Right ventricle myocardium inferior (tissue), 1 donor: Measurements from ENCODE around the gene ENKD1. TPM values are rescaled to one million over a fixed set of nuclear protein-coding genes. Genes with fewer than 3 reads are reported as not detected.
A peak's percentile ranks its signal among the peaks of the same experiment; 100 is the strongest.

ENCODE experiments used
- ATAC-seq: fragments of 200-7000 bp; cut with Tn5 transposase; one replicate; pipeline ENCODE4 v1.9.1; 2020; ENCODE audit warnings: mild to moderate bottlenecking, moderate library complexity
- DNase-seq: peaks from one replicate; pipeline ENCODE4 v3.0.0; 2021; ENCODE audit errors: missing footprints
- intact Hi-C: fragments of 100-400 bp; cut with DNase I; formaldehyde crosslinking; loops from one replicate; pipeline ENCODE4 v1.11.0; 2022
- total RNA-seq: library from RNA; stranded (reverse); fragmentation: NEBNext Ultra II Directional; extraction: Animal tissue kit (Norgen Biotek cat#: 25700); gene quantifications from one replicate; pipeline ENCODE4 v1.2.1, GENCODE V29; 2021
- donor health status: DM: no; HTN: yes; CAD: no; lungs with severe emphysema.

Gene ENKD1
- total RNA-seq, 1 donor from 2014 or later, result 9.9 TPM

DNA sequence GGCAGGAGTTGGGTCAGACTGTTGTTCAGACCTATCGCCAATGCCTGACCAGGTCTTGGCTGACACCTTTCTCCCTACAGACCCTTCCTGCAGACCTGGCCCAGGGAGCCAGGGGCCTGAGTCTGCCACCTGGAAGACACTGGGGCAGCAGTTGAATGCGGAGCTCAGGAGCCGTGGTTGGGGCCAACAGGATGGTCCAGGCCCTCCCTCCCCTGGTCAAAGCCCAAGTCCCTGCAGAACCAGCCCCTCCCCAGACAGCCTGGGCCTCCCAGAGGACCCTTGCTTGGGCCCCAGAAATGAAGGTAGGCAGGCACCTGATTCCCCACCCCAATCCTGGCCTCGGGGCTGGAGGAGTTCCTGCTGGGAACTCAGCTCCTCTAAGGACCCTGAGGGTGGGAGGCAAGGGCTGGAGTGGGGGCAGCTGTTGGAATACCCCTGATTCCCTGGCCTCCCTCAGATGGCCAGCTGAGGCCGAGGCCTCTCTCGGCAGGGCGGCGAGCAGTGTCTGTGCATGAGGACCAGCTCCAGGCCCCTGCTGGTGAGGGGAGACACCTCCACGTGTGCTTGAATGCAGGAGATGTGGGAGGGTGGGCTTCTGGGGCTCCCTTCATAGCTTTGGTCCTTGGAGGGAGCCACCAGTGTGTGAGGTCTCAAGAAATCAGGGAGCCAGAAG is 10.1 kb downstream of the ENKD1 start:
- no peak for ATAC-seq
- no peak for DNase-seq
- intact Hi-C loops, result no loop called here

DNA sequence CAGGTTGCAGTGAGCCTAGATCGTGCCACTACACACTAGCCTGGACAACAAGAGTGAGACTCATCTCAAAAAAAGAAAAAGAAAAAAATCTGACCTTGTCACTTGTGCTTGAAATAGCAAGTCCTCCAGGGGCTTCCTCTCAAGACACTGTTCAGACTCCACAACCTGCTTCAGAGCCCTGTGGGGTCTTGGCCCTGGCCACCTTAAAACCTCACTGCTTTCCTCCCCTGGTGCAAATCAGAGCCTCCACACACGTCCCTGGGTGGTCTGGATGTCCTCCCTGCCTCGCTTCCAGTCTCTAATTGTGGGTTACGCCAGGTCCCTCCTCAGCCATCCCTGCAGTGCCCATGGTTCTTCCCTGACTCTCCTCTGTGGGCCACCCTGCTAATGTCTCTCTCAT is 11.2 kb downstream of the ENKD1 start:
- peak; percentile 30 for DNase-seq
- ATAC-seq, result no peak
- intact Hi-C loops, result no loop called here

DNA sequence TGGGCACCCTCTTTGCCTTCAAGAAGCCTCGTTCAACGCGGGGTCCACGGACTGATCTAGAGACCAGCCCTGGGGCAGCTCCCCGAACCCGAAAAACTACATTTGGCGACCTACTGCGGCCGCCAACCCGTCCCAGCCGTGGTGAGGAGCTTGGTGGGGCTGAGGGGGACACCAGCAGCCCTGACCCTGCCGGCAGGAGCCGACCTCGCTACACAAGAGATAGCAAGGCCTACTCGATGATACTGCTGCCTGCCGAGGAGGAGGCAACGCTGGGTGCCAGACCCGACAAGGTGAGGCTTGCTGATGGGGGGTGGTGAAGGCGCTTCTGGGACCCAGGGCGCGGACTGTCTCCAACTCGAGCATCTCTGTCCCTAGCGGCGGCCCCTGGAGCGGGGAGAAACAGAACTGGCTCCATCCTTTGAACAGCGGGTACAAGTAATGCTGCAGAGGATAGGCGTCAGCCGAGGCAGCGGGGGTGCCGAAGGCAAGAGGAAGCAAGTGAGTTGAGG is 12.1 kb downstream of the ENKD1 start:
- intact Hi-C loops, result no loop called here
- no peak for ATAC-seq
- peak; percentile 59 for DNase-seq

DNA sequence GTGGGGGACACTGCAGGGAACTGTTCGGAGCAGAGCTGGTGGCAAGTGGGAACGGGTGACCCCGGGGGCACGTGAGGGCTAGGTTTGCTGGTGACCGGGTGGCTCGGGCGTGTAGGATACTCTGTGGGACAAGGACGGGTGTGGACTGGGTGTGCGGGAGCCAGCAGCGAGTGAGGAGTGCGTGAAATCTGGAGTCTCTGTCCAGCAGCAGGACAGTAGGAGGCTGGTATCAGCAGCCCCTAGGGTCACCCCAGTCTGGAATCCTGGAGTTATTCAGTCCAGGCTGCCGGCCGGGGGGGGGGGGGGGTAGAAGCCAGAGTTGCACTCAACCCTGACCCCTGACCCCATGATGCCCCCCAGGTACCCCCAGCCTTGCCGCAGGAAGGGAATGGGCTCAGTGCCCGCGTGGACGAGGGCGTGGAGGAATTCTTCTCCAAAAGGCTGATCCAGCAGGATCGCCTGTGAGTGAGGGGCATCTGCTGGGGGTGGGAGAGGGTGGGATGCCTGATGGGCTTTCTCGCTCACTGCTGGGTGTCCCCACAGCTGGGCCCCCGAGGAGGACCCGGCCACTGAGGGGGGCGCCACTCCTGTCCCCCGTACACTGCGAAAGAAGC is 12.7 kb downstream of the ENKD1 start:
- DNase-seq (peak; percentile 25), ATAC-seq (no peak)
- intact Hi-C loops, result no loop called here

DNA sequence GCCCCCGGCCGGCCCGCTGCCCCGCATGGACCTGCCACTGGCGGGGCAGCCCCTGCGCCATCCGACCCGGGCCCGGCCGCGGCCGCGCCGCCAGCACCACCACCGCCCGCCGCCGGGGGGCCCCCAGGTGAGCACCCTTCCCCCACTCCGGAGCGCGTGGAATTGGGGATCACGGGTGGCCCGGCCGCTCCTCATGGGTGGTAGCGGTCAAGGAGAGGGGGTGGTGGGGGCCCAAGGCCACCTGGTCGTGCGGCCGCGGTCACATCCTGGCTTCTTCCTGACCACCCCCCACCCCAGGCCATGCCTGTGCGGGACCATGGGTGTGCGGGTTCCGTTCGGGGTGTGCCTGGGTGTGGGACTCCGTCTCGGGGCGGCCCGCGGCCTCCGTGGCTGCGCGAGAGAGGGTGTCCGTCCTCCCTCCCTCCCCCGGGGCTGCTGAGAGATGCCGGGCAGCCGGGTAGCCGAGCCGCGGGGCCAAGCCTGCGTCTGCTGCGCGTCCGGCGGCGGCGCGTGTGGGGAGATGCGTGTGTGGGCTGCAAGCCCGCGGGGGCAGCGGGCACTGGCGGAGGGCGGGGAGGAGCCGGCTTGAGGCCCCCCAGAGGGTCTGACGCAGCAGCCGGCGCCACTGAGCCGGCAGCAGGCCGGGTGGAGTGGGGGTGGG is 13.3 kb downstream of the ENKD1 start:
- DNase-seq (peak; percentile 27), ATAC-seq (no peak)
- intact Hi-C loops, result no loop called here

DNA sequence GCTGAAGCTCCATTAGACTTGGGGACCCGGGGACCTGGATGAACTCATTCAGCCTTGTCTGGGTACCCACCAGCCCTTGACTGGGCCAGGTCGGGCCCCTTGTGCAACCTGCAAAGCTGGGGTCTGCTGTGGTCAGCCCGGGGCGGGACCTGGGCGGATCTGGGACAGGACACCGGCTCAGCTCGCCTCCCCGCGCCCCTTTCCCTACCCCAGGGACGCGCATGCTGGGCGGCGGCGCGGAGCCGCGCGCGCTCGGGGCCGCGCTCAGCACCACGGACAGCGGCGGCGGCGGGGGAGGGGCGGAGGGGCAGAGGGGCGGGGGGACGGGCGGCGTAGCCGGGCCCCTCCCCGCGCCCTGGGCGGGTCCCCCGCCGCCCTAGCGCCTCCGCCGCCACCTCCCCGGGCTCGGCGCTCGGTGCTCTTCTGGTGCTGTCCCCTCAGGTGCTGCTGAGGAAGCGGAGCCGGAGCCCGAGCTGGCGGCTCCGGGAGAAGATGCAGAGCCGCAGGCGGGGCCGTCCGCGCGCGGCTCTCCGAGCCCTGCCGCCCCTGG is 13.9 kb downstream of the ENKD1 start:
- DNase-seq, result peak; percentile 25
- intact Hi-C loops, result no loop called here
- no peak for ATAC-seq

DNA sequence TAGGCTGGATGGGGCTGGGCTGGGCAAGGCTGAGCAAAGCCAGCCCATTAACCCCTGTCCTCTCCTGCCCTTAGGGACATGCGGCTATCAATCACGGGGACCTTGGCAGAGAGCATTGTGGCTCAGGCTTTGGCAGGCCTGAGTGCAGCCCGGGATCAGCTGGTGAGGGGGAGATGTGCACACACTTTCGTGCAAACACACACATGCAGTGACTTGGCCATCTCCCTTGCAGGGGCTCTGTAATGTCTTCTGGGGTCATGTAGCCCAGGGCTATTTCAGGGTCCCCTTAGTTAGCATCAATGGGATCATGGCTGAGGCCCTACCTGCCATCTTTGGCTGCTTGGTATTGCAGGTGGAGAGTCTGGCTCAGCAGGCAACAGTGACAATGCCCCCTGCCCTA is 14.7 kb downstream of the ENKD1 start:
- ATAC-seq (no peak), DNase-seq (no peak)
- intact Hi-C loops, result no loop called here

DNA sequence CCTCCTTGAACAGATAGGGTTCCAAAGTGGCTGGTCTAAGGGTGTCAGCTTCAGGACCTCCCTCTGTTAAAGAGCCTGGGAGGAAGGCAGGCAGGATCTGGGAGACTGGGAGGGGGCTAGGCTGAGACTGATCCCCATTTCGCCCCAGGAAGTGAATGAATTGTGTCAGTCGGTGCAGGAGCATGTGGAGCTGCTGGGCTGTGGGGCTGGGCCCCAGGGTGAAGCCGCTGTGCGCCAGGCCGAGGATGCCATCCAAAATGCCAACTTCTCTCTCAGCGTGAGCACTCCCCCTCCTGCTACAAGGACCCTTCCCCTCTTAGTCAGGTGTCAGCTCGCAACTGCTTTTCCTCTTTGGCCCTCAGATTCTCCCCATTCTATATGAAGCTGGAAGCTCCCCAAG is 15.5 kb downstream of the ENKD1 start:
- intact Hi-C loops, result no loop called here
- DNase-seq, result no peak
- ATAC-seq, result no peak

DNA sequence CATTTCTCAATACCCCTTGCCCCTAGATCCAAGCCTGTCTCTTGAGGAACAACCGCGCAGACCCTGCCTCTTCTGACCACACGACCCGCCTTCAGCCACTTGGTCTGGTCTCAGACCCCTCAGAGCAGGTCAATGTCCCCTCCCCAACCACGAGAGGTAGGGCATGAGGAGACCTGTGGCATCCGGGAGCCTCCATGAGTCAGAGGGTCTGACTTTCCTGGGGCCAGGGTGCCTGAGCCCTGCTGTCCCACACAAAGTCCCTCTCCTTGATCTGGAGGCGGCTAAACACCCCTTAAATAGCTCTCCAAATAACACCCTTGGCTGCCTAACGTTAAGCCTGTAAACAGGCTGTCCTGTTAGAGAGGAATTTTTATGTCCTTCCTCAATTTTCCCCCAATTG is 16.5 kb downstream of the ENKD1 start:
- intact Hi-C loops, result no loop called here
- ATAC-seq (no peak), DNase-seq (no peak)

DNA sequence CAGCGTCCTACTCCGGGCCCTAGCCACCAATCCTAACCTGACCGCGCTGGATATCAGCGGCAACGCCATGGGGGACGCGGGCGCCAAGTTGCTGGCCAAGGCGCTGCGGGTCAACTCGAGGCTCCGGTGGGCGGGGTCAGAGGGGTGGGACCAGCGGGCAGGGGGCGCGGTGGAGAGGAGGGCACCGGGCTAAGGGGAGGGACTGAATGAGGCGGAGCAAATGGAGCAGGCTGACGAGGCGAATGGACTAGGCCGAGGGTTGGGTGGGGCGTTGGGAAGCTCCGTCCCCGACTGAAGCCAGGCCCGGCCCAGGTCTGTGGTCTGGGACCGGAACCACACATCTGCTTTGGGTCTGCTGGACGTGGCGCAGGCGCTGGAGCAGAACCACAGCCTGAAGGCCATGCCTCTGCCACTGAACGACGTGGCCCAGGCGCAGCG is 17.0 kb downstream of the ENKD1 start:
- intact Hi-C loops, result no loop called here
- DNase-seq (no peak), ATAC-seq (no peak)

DNA sequence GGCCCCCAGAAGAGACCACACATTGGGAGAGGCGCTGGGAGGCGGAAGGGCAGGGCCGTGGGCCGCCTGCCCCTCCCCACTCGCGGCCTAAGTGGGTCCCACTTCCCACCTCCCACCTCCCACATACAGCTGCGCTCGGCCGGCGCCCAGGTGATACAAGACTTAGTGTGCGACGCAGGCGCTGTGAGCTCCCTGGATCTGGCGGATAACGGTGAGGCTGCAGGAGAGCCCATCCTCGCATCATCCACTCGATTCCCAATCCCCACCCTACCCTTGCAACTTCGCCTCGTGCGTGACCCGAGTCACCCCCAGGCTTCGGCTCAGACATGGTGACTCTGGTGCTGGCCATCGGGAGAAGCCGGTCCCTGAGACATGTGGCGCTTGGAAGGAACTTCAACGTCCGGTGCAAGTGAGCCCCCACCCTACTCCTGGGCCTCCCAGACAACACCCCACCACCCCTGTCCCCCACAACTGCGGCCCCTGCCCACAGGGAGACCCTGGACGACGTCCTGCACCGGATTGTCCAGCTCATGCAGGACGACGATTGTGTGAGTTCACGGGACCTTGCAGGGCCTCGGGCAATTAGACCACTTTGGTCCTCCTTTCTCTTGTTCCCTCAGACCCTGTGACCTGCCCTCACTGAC is 17.7 kb downstream of the ENKD1 start:
- DNase-seq (no peak), ATAC-seq (no peak)
- intact Hi-C loops, result no loop called here

DNA sequence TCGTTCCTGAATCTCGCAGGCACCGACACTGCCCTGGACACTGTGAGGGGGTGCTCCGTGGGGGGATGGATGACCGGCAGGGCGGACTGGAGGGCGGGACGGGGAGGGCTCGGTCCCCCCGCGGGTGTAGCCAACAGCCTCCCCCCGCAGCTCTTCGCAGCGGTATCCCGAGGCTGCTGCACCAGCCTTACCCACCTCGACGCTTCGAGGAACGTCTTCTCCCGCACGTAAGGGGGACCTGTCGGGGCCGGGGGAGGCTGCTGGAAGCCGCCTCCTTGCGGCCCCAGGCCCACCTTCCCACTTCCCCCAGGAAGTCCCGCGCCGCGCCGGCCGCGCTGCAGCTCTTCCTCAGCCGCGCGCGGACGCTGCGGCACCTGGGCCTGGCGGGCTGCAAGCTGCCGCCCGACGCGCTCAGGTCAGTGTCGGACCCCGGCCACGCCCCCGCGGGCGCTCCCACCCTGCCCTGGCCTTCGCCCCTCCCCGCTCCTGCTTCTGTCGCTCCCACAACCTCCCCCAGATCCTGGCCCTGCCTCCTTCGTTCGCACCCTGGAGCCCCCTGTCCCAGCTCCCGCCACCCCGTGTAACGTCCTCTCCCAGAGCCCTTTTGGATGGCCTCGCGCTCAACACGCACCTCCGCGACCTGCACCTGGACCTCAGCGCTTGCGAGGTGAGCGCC is 18.3 kb downstream of the ENKD1 start:
- ATAC-seq, result no peak
- DNase-seq, result no peak
- intact Hi-C loops, result no loop called here

DNA sequence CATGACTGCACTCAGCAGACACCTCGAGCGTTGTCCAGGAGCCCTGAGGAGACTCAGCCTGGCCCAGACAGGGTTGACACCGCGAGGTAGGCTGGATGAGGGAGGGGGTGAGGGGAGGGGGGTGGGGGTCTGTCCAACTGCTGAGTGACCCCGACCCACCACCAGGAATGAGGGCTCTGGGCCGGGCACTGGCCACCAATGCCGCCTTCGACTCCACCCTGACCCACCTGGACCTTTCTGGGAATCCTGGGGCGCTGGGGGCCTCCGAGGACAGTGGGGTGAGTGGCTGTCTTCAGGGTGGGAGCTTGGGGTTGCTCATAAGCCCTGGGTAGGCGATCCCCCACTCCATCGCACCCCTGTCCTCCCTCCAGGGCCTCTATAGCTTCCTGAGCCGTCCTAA is 18.9 kb downstream of the ENKD1 start:
- ATAC-seq, result no peak

DNA sequence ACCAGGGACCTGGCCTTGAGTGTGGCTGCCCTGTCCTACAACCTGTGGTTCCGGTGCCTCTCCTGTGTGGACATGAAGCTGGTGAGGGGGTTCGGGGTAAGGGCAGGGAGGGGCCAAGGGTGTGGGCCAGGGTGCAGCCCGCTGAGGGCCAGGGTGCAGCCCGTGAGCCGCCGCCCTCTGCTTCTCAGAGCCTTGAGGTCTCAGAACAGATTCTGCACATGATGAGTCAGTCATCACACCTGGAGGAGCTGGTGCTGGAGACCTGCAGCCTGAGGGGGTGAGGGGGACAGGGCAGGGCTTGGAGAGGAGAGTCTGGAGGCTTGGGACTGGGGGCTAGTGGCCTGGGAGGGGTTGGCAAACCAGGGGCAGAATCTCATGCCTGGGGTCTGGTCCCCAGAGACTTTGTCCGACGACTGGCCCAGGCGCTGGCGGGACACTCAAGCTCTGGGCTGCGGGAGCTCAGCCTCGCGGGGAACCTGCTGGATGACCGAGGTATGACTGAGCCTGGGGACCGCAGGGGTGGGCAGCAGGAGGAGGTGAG is 19.4 kb downstream of the ENKD1 start:
- no peak for DNase-seq
- intact Hi-C loops, result no loop called here
- no peak for ATAC-seq

More for the DNA sequence above, 18.9 kb downstream of the ENKD1 start:
- intact Hi-C loops, result no loop called here
- DNase-seq, result no peak

DNA sequence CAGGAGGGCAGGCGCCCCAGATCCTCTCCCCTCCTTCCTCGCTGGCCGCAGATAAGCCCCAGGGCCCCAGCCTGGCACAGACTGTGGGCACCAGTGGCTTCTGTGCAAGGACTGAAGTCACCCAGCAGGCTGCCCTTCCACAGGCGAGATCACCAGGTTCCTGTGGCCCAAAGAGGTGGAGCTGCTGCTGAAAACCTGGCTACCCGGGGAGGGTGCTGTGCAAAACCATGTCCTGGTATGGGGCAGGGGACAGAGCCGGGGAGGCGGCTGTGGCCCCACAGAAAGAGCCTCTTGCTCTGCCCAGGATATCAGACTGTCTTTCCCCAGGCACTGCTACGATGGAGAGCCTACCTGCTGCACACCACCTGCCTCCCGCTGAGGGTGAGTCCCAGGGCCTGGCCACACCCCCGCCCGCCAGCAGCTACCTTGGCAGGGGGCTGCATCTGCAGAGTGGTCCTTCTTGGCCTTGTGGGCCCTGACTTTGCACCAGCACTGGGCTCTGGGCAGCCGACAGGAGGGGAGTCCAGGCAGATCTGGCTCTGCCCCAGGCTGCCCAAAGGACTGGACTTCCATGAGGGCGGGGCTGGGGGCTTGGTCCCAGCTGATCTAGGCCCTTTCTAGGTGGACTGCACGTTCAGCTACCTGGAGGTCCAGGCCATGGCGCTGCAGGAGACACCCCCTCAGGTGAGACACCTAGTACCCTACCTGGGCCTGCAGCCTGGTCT is 21.0 kb downstream of the ENKD1 start:
- no peak for ATAC-seq
- intact Hi-C loops, result no loop called here
- peak; percentile 46 for DNase-seq

DNA sequence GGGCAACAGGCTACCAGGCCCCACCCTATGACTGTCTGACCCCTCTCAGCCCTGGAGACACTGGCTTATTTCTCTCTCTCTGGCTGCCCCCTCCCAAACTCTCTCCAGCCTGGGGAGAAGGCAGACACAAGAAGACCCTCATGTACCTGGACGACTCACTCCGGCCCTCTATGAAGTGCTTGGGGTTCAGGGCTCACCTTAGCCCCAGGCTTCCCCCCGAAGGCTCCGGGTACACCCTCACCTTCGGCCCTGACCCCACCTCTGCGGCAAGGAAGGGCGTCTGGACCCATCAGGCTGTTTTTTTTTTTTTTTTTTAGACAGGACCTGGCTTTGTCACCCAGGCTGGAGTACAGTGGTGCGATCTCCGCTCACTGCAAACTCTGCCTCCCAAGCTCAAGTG is 22.5 kb downstream of the ENKD1 start:
- intact Hi-C loops, result loop anchor here (1.0 kb wide), 1 partner anchor 123 kb away; no protein-coding TSS in a partner anchor
- ATAC-seq (no peak), DNase-seq (no peak)

DNA sequence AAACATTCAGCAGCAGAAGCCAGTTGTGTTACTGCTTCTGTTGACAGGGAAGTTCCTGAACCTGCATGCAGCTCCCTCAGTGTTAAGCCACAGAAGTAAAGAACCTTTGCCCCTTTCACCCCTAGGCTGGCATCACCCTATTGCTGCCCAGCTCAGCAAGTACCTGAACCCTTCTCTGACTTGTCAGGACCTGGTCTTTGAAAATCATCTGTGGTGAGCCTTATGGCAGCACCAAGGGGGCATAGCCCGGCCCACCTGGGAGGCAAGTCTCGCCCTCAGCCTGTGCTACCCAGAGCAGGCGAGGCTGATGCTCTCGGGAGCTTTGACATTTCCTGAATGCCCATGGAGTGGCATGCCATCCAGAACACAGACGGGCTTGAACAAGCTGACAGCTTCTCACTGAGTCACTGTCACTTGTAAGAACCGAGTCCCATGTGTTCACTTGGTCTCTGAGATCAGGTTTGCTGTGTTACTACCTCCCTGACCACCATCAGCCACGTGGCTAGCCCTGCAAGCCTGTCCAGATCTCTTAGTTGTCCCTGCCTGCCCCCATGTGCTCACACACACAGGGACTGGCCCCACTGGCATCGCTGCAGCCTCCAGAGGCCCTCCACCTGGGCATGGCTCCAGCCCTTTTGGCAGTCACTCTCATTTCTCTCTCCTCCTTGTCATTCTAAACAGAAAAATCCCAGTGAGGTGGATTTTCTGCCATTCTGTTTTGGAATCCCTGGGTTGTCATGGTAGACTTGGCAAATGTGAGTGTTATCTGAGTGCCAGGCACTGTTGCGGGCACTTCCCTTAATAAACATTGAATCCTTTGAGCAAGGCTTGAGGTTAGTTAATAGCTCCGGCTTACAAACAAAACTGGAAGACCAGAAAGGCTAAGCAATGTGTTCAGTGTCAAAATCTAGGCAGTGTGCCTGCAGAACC is 24.5 kb downstream of the ENKD1 start:
- intact Hi-C loops, result loop anchor here (2.0 kb wide), 1 partner anchor 79 kb away; the partner anchor contains the start of gene CTCF
- peak; percentile 91 for ATAC-seq
- peak; percentile 82 for DNase-seq
